Retinal pigment epithelial cell (primary cell): ENCODE data around the gene PRKN.

ENCODE experiments used
- DNase-seq: peaks from one replicate; pipeline ENCODE4 v3.0.0-alpha.2; 2010; ENCODE audit warnings: low read depth
- H3K4me3 ChIP-seq: 2 replicates; pipeline ENCODE4 v1.5.1; 2011; ENCODE audit warnings: mild to moderate bottlenecking, low read length, control low read depth, moderate library complexity
- CTCF ChIP-seq: conservative IDR thresholded peaks from 2 replicates; pipeline ENCODE4 v1.5.1; 2011; ENCODE audit warnings: low read depth, low read length, control low read depth, inconsistent platforms

PRKN gene

GRCh38 chr6:161740486-161740885 lies 987.1 kb downstream of the PRKN start:
- no peak overlapping the region for H3K4me3 ChIP-seq
- TF ChIP-seq CTCF: no peak
- DNase-seq: no peak

- no peak for DNase-seq
These were observed 990.7 kb downstream of the PRKN start for GRCh38 chr6:161736781-161737292.

GRCh38 chr6:161736326-161736725 lies 991.2 kb downstream of the PRKN start:
- DNase-seq: no peak
- H3K4me3 ChIP-seq: no peak overlapping the region
- TF ChIP-seq CTCF: no peak

More at GRCh38 chr6:161736781-161737292, 990.7 kb downstream of the PRKN start:
- H3K4me3 ChIP-seq: no peak overlapping the region
- TF ChIP-seq CTCF: no peak

- H3K4me3 ChIP-seq: no peak overlapping the region
- DNase-seq: no peak
- no peak for TF ChIP-seq CTCF
These were observed 995.0 kb downstream of the PRKN start for GRCh38 chr6:161732594-161732993.

GRCh38 chr6:161727083-161727833 lies 1000.3 kb downstream of the PRKN start:
- DNase-seq: no peak
- no peak overlapping the region for H3K4me3 ChIP-seq
- TF ChIP-seq CTCF: no peak

GRCh38 chr6:161722394-161722793 lies 1005.2 kb downstream of the PRKN start:
- no peak for TF ChIP-seq CTCF
- H3K4me3 ChIP-seq: no peak overlapping the region
- DNase-seq: no peak

GRCh38 chr6:161721511-161721910 lies 1006.1 kb downstream of the PRKN start:
- DNase-seq: no peak
- no peak overlapping the region for H3K4me3 ChIP-seq
- no peak for TF ChIP-seq CTCF
